Liver (tissue), 9 donors: Measurements from ENCODE around the gene CLIP4. TPM values are rescaled to one million over a fixed set of nuclear protein-coding genes. Genes with fewer than 3 reads are reported as not detected.
"Not testable (repeated sequence)": the region's sequence is repeated elsewhere in the genome, so short reads cannot be mapped to it uniquely, and the experiment has no call there.

Experiments used
- DNase-seq: peaks from one replicate; pipeline ENCODE4 v3.0.0-alpha.2; 2017; ENCODE audit warnings: low spot score
- H3K27ac ChIP-seq, 2 donors: one replicate each; pipeline ENCODE4 v1.7.0; 2013; ENCODE audit warnings: inconsistent platforms in 2 of 2, low read length in 2 of 2, control low read depth in 1 of 2, low read depth in 1 of 2, mild to moderate bottlenecking in 1 of 2
- H3K27me3 ChIP-seq, 4 donors: one replicate each; pipeline versions ENCODE4 v1.6.1 to v1.7.0; 2013; ENCODE audit warnings: low read length in 3 of 4, inconsistent platforms in 1 of 4, mild to moderate bottlenecking in 1 of 4, moderate library complexity in 1 of 4; ENCODE audit not compliant: control insufficient read depth in 4 of 4, insufficient read depth in 4 of 4
- H3K36me3 ChIP-seq, 4 donors: one replicate each; pipeline versions ENCODE4 v1.6.1 to v1.7.0; 2013; ENCODE audit warnings: low read length in 3 of 4, mild to moderate bottlenecking in 3 of 4, low read depth in 1 of 4, moderate library complexity in 1 of 4; ENCODE audit not compliant: control insufficient read depth in 4 of 4, insufficient read depth in 3 of 4
- H3K4me1 ChIP-seq, 4 donors: one replicate each; pipeline versions ENCODE4 v1.6.1 to v1.7.0; 2013; ENCODE audit warnings: low read length in 3 of 4, mild to moderate bottlenecking in 3 of 4, moderate library complexity in 1 of 4; ENCODE audit not compliant: control insufficient read depth in 4 of 4, insufficient read depth in 4 of 4
- H3K4me3 ChIP-seq, 3 donors: one replicate each; pipeline versions ENCODE4 v1.6.1 to v1.7.0; 2013; ENCODE audit warnings: low read length in 3 of 3, control low read depth in 1 of 3, low read depth in 1 of 3, mild to moderate bottlenecking in 1 of 3
- H3K9ac ChIP-seq, 2 donors: one replicate each; pipeline ENCODE4 v1.7.0; 2013; ENCODE audit warnings: low read length in 2 of 2, mild to moderate bottlenecking in 2 of 2, moderate library complexity in 2 of 2, control low read depth in 1 of 2, low read depth in 1 of 2
- H3K9me3 ChIP-seq, 4 donors: one replicate each; pipeline versions ENCODE4 v1.6.1 to v1.7.0; 2013; ENCODE audit warnings: low read length in 3 of 4; ENCODE audit not compliant: control insufficient read depth in 4 of 4
- ATF3 ChIP-seq: IDR thresholded peaks from 2 replicates; pipeline ENCODE4 v1.6.1; 2016; ENCODE audit warnings: antibody characterized with exemption
- CTCF ChIP-seq: fragments of 150-350 bp; IDR thresholded peaks from 2 replicates; pipeline ENCODE4 v1.5.1; 2017; ENCODE audit warnings: improper control_type of control experiment, low read depth, low read length; ENCODE audit not compliant: missing input control
- FOXA1 ChIP-seq: IDR thresholded peaks from 2 replicates; pipeline ENCODE4 v1.6.1; 2016; ENCODE audit warnings: antibody characterized with exemption
- FOXA2 ChIP-seq: IDR thresholded peaks from 2 replicates; pipeline ENCODE4 v1.6.1; 2016; ENCODE audit warnings: antibody characterized with exemption
- GABPA ChIP-seq, 2 donors: IDR thresholded peaks in 1 of 2; conservative IDR thresholded peaks in 1 of 2; 2 replicates each; pipeline ENCODE4 v1.6.1; 2016; ENCODE audit warnings: antibody characterized with exemption in 2 of 2, mild to moderate bottlenecking in 1 of 2, moderate library complexity in 1 of 2
- HNF4A ChIP-seq, 2 donors: conservative IDR thresholded peaks; 2 replicates each; pipeline ENCODE4 v1.6.1; 2016; ENCODE audit warnings: antibody characterized with exemption in 2 of 2, mild to moderate bottlenecking in 2 of 2
- HNF4G ChIP-seq: IDR thresholded peaks from 2 replicates; pipeline ENCODE4 v1.6.1; 2016; ENCODE audit warnings: antibody characterized with exemption
- JUND ChIP-seq, 2 donors: IDR thresholded peaks; 2 replicates each; pipeline ENCODE4 v1.6.1; 2016; ENCODE audit warnings: antibody characterized with exemption in 2 of 2
- MAX ChIP-seq: IDR thresholded peaks from 2 replicates; pipeline ENCODE4 v1.6.1; 2016; ENCODE audit warnings: antibody characterized with exemption
- NR2F2 ChIP-seq: IDR thresholded peaks from 2 replicates; pipeline ENCODE4 v1.6.1; 2016; ENCODE audit warnings: antibody characterized with exemption
- RAD21 ChIP-seq, 2 donors: IDR thresholded peaks; 2 replicates each; pipeline ENCODE4 v1.6.1; 2016; ENCODE audit warnings: antibody characterized with exemption in 2 of 2, mild to moderate bottlenecking in 2 of 2
- REST ChIP-seq: IDR thresholded peaks from 2 replicates; pipeline ENCODE4 v1.6.1; 2016; ENCODE audit warnings: antibody characterized with exemption, mild to moderate bottlenecking
- RXRA ChIP-seq, 2 donors: IDR thresholded peaks; 2 replicates each; pipeline ENCODE4 v1.6.1; 2017 to 2018; ENCODE audit warnings: antibody characterized with exemption in 2 of 2, mild to moderate bottlenecking in 1 of 2
- TAF1 ChIP-seq: conservative IDR thresholded peaks from 2 replicates; pipeline ENCODE4 v1.6.1; 2016; ENCODE audit warnings: antibody characterized with exemption, mild to moderate bottlenecking
- YY1 ChIP-seq: IDR thresholded peaks from 2 replicates; pipeline ENCODE4 v1.6.1; 2016; ENCODE audit warnings: antibody characterized with exemption, mild to moderate bottlenecking
- WGBS: extraction: QIAGEN DNeasy Blood & Tissue Kit; methylation state at CpG from one replicate; pipeline ENCODE4 v1.1.7; 2013; 5-methylcytosine and 5-hydroxymethylcytosine counted together
- polyA plus RNA-seq, 2 donors: library from polyadenylated mRNA; stranded (reverse) in 1 of 2; unstranded in 1 of 2; fragments of 200-250 nt in 1 of 2; fragments of >200 nt in 1 of 2; fragmentation: Nextera tagmentation in 1 of 2; extraction: Ambion mirVana in 1 of 2; gene quantifications; one replicate each; pipeline versions ENCODE4 v1.2.1 to v1.2.3, GENCODE V29; 2013 to 2015
- total RNA-seq, 2 donors: library from RNA; depleted of rRNA; stranded (reverse); fragments of >200 nt; gene quantifications; one replicate each; pipeline ENCODE4 v1.2.3, GENCODE V29; 2014
- TF ChIP-seq, protein P1 (sequence below): IDR thresholded peaks from 2 replicates; pipeline ENCODE4 v1.6.1; 2016; ENCODE audit warnings: antibody characterized with exemption
- donor health status: healthy.
- donor health status: healthy.
- donor health status: healthy.
- donor health status: healthy.
- donor health status: healthy.

Gene CLIP4
- total and polyA plus RNA-seq, 4 donors, result 1.3 to 6.7 (median 3.2) TPM

- H3K9ac ChIP-seq, result no peak overlapping the region
- 99% methylated on average over 1 of the region's 1 CpG for WGBS
- no peak for DNase-seq
Observed at GRCh38 chr2:29084554-29084953, 30.7 kb upstream of the CLIP4 start.

GRCh38 chr2:29090311-29090710 is 24.9 kb upstream of the CLIP4 start:
- not testable (repeated sequence) for DNase-seq, H3K9ac ChIP-seq, H3K4me1 ChIP-seq, H3K36me3 ChIP-seq, H3K27me3 ChIP-seq, H3K9me3 ChIP-seq, H3K27ac ChIP-seq, H3K4me3 ChIP-seq
- WGBS, result 86% methylated on average over 7 of the region's 7 CpGs

More at GRCh38 chr2:29084554-29084953, 30.7 kb upstream of the CLIP4 start:
- Histone ChIP-seq H3K4me3 (no peak overlapping the region), H3K4me1 (no peaks in the 10 kb centered on the region), H3K27me3 (no peaks in the 10 kb centered on the region), H3K27ac (no peak overlapping the region), H3K36me3 (no peaks in the 10 kb centered on the region), H3K9me3 (peaks cover 10 to 21% (median 14%) of the 10 kb centered on the region in 4 donors)
- TF ChIP-seq RXRA (IDR thresholded peaks at IDR 0.05) (no peak), YY1 (no peak), FOXA1 (no peak), NR2F2 (no peak), TAF1 (no peak), JUND (IDR thresholded peaks at IDR 0.05) (no peak), MAX (no peak), HNF4A (conservative IDR thresholded peaks at IDR 0.05) (no peak), HNF4G (no peak), REST (no peak)

DNA sequence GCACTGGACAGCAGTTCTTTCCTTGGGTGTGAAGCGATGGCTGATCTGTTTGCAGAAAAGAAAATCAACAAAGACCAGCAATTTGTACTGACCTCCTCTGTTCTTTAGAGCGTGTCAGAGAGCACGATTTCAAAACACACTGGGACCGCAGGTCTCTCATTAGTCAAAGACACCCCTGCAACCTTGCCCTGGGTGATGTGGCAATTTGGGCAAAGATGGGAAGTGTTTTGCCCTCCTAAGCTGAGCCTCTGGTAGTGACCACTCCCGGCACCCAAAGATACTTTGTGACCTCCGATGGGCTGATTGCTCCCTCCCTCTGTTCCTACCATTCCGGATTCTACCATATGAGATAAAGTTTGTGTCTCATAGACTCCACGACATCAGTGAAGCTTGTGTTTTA is 18.2 kb upstream of the CLIP4 start:
- Histone ChIP-seq H3K36me3 (no peaks in the 10 kb centered on the region), H3K4me1 (no peaks in the 10 kb centered on the region), H3K9me3 (no peaks in the 10 kb centered on the region), H3K27ac (no peak overlapping the region), H3K4me3 (no peak overlapping the region), H3K9ac (no peak overlapping the region), H3K27me3 (no peaks in the 10 kb centered on the region)
- no peak for DNase-seq
- WGBS, result 79% methylated on average over 8 of the region's 8 CpGs
- TF ChIP-seq, protein P1, sequence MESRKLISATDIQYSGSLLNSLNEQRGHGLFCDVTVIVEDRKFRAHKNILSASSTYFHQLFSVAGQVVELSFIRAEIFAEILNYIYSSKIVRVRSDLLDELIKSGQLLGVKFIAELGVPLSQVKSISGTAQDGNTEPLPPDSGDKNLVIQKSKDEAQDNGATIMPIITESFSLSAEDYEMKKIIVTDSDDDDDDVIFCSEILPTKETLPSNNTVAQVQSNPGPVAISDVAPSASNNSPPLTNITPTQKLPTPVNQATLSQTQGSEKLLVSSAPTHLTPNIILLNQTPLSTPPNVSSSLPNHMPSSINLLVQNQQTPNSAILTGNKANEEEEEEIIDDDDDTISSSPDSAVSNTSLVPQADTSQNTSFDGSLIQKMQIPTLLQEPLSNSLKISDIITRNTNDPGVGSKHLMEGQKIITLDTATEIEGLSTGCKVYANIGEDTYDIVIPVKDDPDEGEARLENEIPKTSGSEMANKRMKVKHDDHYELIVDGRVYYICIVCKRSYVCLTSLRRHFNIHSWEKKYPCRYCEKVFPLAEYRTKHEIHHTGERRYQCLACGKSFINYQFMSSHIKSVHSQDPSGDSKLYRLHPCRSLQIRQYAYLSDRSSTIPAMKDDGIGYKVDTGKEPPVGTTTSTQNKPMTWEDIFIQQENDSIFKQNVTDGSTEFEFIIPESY, result no peak
- TF ChIP-seq TAF1, result no peak
- no peak for TF ChIP-seq JUND (IDR thresholded peaks at IDR 0.05)
- TF ChIP-seq ATF3, result no peak
- TF ChIP-seq RXRA (IDR thresholded peaks at IDR 0.05), result no peak
- no peak for TF ChIP-seq HNF4G
- no peak for TF ChIP-seq FOXA2
- no peak for TF ChIP-seq GABPA (IDR thresholded peaks at IDR 0.05 in 1 of 2, conservative IDR thresholded peaks at IDR 0.05 in 1 of 2)
- TF ChIP-seq NR2F2, result no peak
- no peak for TF ChIP-seq FOXA1
- TF ChIP-seq REST, result no peak
- no peak for TF ChIP-seq CTCF
- no peak for TF ChIP-seq YY1
- no peak for TF ChIP-seq MAX
- no peak for TF ChIP-seq HNF4A (conservative IDR thresholded peaks at IDR 0.05)
- no peak for TF ChIP-seq RAD21 (IDR thresholded peaks at IDR 0.05)
